Measurements from ENCODE around the gene CLRN2. TPM values are rescaled to one million over a fixed set of nuclear protein-coding genes. Genes with fewer than 3 reads are reported as not detected.
"Not testable (repeated sequence)": the region's sequence is repeated elsewhere in the genome, so short reads cannot be mapped to it uniquely, and the experiment has no call there.

CLRN2 gene
- total RNA-seq, 1 experiment from 2014 or later: not detected

DNA sequence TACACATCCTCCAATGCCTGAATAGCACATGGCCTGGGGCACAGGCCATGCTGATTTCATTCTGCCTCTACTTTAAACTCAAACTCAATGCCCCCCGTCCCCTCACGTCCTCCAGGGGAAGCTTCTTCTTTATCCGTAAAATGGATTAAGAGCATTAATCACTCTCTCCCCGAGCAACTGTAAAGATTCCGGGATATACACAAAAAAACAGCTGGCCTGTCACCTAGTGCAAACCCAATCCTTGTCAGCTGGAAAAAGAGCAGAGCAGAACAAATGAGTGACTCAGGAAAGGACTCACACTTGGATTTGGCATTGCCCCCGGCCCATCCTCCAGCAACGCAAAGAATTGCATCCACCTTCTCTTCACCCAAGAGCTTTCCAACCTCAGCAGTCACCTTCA, 10.9 kb upstream of the CLRN2 start:
- no peak for DNase-seq (ENCODE audit: low spot score)

DNA sequence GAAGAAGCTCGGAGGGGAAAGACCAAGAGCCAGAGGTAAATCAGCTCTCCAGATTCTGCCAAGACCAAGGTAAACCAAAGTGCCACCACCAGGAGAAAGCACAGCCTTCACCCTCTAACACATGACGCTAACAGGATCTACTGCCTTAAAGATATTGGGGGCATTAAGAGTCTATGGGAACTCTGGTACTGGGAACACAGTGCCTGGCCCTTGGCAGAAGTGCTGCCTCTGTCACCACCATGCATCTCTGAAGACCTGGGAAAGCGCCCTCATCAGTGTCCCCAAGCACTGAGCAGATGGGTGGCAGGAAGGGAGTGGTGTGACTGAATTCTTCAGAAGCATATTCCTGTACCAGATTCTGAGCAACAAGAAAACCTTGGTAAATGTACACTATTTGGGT, 4.4 kb upstream of the CLRN2 start:
- no peak for DNase-seq (ENCODE audit: low spot score)

DNA sequence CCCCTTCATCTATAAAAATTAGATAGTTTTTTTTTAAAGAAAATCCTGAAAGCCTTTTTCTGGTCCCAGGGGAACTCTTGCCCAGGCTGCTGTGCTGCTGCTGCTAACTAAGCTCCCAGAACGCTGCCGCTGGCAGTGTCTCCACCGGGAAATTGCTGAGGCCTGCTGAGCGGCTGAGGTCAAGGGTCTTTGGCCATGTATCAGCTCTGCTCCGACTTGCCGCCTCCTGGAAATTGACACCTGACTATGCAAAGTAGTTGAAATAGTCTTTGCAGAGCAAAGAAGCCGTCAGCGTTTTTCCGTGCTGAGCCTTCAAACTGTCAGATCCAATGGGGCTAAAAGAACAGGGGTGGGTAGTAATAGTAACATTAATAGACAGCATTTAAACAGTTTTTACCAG, 3.9 kb upstream of the CLRN2 start:
- no peak for DNase-seq (ENCODE audit: low spot score)

DNA sequence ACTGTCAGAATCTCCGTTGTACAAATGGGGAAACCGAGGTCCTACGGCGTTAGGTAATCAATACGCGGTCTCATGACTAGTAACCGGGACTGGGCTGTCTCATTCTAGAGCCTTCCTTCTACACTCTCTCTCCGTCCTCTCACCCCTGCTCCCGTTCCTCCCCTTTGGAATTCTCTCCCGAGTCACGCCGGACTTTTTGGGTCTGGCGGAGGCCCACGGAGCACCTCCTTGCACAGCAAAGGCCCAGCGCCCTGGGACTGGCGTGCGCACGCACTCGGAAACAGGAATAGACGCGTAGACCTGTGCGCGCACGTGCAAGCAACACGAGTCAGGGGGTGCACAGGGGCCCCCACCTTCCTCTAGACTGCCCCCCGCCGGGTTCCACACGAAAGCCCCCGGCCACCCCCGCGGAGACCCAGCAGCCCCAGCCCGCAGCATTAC, 3.4 kb upstream of the CLRN2 start:
- peak; percentile 9 for DNase-seq (ENCODE audit: low spot score)

DNA sequence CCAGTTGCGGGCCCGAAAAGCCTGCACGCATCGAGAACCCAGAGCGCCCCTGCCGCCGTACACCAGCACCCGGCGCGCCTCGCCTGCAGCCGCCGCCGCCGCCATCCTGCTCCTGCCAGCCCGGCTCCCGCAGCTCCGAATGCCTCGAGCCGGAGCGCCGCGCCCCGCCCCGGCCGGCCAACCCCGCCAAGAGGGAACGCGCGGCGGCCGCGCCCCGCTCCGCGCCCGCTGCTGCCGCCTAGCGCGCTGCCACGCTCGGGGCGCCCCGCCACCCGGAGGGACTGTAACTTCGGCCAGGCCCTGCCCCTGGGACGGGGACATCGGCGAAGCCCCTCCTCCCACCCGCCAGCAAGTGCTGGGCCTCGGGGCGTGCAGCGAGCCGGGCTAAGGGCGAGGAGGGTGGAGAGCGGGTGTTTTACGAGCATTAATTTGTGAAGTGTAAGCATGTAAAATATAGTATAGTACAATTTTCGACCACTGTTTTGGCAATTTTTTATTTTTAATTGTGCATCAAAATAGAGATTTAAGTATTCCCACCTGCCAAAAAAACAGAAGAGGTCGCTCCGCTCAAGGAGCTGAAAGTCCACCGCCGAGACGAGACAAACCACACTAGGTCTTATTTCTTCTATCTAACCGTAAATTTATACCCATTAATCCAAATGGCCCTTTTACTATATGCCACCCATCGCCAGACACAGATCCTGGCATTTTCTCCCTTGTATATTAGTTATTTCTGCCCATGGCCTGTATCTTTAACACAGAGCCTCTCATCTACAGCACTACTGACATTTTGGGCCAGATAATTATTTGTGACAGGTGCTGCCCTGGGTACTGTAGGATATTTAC, 2.8 kb upstream of the CLRN2 start, which contains the start of gene QDPR:
Gene QDPR, minus strand, starts transcription at position 141 of the 846 bp plus-strand sequence. Its CDS starts 36 bp downstream, at position 105.
- DNase-seq (ENCODE audit: low spot score): peak; percentile 74

DNA sequence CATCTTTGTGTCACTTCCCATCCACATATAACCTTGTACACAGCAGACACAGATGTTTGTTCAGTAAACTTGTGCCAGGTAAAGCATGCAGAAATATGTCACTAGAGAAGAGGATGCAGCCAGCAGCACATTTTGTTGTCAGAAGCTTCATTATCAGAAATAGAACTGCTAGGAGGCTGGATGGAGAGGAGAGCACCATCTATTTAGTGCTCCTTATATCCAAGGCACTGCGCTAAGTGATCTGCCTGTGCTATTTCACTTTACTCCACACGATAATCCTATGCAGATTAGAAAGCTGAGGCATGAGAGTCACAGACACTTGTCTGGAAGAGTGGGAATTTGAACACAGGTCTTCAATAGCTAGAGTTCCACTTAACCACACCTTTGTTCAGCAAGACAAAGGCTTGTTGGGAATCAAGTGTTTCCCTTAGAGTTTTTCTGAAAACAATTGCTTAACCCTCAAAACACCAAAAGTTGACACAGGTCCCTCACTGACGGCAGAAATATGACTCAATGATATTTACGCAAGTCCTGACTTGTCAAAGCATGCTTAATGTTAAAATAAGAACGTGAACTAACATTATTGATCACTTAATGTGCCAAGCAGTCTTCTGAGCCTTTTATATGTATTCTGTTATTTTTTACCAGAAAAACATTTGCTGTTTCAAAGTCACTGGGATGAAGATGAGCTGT, 1.8 kb upstream of the CLRN2 start:
- DNase-seq (ENCODE audit: low spot score): no peak

DNA sequence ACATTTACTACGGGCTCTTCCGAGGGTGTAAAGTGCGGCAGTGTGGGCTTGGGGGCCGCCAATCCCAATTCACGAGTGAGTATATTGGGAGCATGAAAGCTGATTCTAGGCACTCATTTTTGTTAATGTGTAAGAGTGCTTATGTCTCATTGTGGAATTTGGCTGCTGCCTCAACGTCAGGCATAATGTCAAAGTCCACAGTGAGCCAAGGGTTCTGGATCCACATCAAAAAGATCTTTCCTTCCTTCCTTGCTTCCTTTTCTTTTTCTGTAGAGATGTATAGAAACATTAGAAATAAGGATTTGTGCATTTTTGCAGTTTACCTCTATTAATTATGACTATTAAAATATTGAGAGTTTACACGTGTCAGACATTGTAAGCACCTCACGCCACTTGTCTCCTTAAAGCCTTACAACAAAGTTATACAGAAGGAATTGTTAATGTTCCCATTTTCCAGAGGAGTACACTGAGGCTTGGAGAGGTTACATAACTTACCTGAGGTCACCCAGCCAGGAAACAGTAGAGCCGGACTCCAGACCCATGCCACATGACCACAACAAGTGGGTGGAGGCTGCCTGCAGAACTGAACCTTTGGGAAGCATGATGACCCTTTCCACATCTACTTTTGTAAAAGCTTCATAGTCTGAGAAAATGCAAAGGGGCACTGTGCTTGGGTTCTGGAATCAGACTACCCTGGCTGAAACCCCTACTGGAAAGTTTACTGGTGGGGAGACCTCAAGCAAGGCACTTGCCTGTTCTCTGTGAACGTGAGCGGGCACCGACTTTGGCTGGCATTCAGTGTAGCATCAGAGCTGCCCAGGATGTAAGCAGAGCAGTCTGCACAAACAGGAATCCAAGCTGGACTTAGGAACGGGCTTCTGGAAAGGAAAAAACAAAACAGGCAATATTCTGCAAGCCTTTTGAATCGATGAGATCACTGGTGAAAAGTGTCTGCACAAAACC, 761 bp downstream of the CLRN2 start:
- DNase-seq (ENCODE audit: low spot score): no peak

DNA sequence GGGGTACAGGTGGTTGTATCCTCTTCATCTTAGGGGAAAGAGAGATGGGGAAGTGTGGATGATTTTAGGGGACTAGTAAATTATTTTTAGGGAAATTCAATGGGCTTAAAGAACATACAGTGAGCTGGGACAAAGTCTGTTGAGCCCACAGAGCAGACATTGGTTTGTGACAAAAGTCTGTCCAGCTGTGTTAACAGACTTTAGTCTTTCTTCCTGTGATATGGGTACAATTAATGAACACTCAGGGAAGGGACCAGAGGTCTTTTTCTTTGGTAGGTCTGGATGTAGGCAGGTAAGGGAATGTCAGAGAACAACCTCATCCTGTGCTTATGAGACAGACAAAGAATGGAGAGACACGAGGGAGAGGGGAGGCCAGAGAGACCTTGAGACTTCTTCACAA, 2.0 kb downstream of the CLRN2 start:
- DNase-seq (ENCODE audit: low spot score): no peak

DNA sequence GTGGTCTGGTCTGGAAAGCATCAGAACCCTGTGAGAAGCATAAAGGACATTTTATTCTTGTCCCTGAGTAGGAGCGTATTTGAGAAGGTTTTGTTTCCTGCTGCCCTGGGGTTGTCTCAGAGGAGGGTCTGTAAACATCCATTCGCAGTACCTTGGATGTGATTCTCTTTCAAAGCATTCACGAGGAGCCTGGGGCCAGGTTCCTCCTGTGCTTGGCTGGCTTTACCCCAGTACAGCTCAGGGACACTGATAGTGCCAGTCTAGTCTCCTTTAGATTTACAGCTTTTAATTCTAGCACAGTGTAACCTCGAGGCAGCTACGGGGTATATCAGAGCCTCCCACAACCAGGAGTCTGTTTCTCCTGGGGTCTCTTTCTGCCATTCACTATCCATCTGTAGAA, 2.7 kb downstream of the CLRN2 start:
- no peak for DNase-seq (ENCODE audit: low spot score)

DNA sequence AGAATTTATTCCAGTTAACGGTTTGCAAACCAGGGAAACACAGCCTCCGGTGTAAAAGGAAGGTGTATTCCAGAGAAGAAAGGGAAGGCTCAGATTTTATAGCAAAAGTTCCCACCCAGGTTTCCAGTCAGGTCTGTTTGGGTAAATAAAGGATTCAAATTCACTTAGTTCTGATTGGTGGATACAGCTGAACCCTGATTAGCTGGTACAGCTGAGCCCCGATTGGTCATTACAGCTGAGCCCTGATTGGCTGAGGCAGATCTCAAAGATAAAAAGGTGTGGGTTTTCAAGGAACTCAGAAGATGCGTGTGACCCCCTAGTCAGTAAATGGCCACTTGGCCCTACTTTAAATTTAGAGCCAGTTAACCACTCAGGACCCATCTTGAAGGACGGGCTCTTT, 6.6 kb downstream of the CLRN2 start:
- DNase-seq (ENCODE audit: low spot score): no peak

DNA sequence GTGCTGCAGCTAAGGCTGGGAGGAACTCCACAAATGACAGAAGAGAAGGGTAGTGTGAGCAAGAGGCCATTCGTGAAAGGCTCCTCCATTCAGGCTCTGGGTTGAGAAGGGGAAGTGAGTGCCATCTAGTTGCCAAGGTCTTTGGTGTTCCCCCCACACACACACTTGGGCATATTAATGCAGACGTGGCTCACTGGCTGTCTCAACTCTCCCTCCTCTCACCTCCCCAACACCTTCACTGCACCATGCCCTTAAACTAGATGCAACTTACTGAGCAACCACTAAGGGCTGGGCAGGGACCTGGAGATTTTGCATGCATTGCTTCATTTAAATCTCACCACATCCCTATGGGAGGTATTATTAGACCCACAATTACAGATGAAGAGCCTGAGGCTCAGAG, 8.7 kb downstream of the CLRN2 start:
- no peak for DNase-seq (ENCODE audit: low spot score)

DNA sequence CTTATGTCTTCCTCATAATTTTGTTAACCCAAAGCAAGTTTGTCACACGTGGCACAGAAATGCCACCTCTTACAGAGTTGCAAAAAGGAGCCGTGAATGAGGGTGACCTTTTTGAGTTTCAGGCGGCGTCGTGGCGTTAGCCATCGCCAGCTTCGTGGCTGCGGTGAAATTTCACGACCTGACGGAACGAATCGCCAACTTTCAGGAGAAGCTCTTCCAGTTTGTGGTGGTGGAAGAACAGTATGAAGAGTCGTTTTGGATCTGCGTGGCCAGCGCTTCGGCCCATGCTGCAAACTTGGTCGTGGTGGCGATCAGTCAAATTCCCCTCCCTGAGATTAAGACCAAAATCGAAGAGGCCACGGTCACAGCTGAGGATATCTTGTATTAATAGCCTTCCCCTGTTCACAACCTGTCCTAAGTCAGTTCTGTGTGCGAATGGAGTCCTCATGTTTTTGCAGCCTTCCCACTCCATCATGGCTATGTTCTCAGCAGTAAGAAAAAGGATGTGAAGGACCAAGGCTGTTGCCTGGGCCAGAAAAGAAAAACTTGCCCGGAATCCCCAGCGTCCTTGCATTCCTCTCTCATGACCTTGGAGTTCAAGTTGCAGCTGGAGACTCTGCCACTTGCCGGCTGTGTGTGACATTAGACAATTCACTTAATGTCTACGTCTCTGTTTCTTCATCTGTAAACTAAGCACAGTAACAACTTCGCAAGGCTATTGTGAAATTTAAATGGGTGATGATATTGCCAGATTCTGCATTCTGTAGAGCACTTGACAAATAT, 11.9 kb downstream of the CLRN2 start:
- DNase-seq (ENCODE audit: low spot score): no peak

DNA sequence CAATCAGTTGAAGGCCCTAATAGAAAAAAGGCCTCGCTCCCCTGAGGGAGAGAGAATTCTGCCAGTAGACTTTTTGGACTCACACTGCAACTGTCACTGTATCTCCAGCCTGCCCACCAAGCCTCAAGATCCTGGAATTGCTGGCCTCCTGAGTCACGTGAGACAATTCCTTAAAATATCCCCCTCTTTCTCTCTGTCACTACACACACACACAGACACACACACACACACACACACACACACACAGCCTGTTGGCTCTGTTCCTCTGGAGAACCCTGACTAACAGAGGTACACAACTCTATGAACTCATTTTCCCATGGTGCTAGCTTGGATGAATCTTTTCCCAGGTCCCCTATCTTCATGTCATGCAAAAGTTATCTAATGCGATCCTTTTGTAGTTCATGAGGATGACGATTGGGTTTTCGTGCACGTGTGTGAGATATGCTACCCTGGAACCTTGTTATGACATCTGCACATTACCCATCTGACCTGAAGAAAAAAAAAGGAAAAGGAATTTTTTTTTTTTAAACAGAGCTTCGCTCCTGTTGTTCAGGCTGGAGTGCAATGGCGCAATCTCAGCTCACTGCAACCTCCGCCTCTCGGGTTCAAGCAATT, 13.7 kb downstream of the CLRN2 start:
- no peak for DNase-seq (ENCODE audit: low spot score)

DNA sequence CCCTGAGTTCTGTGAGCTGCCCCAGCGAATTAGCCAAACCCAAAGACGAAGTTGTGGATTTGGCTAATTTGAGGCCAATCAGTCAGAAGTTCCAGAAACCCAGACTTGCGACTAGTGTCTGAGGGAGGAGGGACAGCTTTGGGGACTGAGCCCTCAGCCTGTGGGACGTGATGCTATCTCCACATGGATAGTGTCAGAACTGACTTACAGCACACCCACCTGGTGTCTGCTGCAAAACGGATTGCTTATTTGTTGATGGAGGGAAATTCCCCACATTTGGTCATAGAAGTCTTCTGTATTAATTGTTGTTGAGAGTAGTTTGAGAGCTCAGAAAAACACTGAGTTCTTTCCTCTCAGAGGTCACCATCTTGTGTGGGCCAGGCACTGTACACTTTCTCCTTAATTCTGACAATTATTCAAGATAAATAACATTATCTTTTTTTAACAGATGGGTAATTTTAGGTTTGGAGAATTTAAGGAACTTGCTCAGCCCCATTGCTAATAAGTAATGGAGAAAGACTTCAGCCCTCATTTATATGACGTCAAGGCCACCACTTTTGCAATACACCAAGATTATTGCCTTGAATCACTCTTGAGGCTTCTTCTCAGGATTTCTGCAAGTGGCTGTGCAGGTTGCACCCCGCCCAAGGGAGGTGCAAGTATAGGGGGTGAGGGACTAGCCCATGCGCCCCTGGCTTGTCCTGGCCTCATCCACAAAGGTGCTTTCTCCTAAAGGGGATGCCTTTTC, 16.7 kb downstream of the CLRN2 start:
- no peak for DNase-seq (ENCODE audit: low spot score)

DNA sequence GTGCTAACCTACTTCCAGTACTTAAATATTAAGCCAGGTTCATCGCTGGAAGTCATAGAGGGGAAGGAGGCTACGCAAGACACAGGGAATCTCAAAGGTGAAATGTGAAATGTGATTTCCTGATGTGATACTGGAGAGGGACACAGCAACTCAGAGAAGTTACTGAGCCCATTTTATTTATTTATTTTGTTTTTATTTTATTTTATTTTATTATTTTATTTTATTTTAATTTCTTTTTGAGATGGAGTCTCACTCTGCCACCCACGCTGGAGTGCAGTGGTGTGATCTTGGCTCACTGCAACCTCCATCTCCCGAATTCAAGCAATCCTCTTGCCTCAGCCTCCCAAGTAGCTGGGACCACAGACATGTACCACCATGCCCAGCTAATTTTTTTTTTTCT, 19.7 kb downstream of the CLRN2 start:
- DNase-seq (ENCODE audit: low spot score): no peak

DNA sequence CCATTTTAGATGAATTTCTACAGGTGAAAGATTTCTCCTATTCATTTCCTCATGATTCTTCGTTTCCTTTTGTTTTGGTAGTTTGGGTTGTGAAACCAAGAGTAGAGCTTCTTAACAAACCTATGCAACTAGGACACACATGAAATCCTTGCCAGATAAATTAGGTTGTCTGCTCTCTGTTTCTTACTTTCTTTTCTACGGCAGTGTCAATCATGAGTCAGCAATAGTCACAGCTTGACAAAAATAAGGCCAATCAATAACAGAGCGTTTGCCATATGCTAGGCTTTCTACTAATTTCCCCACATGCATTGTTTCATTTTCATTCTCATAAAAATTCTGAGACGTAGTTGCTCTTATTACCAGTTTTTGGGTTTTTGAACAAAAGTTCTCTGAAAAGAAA, 20.3 kb downstream of the CLRN2 start:
- DNase-seq (ENCODE audit: low spot score): no peak

DNA sequence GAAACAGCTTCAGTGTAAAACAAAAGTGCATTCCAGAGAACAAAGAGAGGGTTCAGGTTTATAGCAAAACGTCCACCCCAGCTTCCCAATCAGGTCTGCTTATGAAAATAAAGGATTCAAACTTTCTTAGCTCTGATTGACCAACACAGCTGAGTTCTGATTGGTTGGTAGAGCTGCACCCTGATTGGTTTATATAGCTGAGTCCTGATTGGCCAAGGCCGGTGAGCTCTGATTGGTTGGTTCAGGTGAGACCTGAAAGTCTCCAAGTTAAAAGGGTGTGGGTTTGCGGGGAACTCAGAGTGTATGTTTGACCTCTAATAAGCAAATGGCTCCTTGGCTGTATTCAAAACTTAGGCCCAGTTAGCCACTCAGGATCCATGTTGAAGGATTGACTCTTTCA, 20.9 kb downstream of the CLRN2 start:
- DNase-seq (ENCODE audit: low spot score): no peak

DNA sequence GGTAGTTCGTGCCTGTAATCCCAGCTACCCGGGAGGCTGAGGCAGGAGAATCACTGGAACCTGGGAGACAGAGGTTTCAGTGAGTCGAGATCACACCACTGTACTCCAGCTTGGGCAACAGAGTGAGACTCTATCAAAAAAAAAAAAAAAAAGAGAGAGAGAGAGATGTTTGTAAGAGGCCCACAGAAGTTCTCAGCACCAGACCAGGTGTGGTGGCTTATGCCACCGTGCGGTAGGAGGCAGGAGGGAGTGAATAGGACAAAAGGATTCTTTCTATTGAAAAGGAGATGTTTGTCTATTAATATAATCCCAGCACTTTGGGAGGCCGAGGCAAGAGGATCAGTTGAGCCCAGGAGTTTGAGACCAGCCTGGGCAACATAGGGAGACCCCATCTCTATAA, 22.1 kb downstream of the CLRN2 start:
- not testable (repeated sequence) for DNase-seq (ENCODE audit: low spot score)

DNA sequence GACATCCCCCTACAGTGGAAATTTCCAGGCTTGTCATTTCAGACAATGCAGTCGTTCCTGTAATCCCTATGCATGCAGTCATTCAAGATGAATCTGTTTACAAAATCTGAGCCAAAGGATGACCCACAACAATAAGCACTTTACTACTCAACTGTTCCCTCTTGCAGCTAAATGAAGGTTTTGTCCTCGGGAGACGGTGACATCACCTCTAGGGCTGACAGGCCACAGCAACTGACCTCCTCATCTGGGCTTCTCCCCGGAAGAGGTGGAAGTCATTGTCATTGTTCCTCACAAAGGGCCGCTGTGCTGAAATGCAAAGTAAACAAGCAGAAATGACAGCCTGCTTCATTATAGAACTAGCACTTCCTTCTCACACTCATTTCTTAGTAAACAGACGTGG, 29.2 kb downstream of the CLRN2 start:
- DNase-seq (ENCODE audit: low spot score): peak; percentile 75

DNA sequence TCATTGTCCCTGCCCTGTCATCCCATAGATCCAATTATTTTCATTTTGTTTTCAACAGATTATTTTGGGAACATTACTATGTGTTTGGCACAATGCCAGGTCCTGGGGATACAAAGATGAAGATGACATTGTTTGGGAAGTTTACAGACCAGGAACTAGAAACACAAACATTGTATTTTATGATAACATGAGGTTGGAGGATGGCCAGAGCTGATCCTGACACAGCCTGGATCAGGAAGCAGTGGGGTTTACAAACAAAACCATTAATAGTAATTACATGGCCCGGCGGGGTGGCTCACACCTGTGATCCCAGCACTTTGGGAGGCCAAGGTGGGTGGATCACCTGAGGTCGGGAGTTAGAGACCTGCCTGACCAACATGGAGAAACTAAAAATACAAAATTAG, 29.9 kb downstream of the CLRN2 start:
- peak; percentile 71 for DNase-seq (ENCODE audit: low spot score)

Data from HT-29 (cell line).